Measurements from ENCODE around the gene KCNH5. TPM values are rescaled to one million over a fixed set of nuclear protein-coding genes. Genes with fewer than 3 reads are reported as not detected.

KCNH5 gene
- total RNA-seq, 1 donor from 2014 or later = under 0.01 TPM

- H3K9me3 ChIP-seq (ENCODE audit: control insufficient read depth in 3 of 3, low read length in 3 of 3) = no peaks in the 10 kb centered on the region
- no peaks in the 10 kb centered on the region for H3K27me3 ChIP-seq (ENCODE audit: control insufficient read depth in 3 of 3, insufficient read depth in 3 of 3, low read length in 3 of 3)
- H3K36me3 ChIP-seq (ENCODE audit: control insufficient read depth in 3 of 3, insufficient read depth in 3 of 3, low read length in 3 of 3) = no peaks in the 10 kb centered on the region
- no peak overlapping the region for H3K27ac ChIP-seq (ENCODE audit: low read depth, low read length)
- H3K4me3 ChIP-seq (ENCODE audit: low read length in 3 of 3) = no peak overlapping the region
- H3K9ac ChIP-seq (ENCODE audit: low read depth in 1 of 3, low read length in 3 of 3) = no peak overlapping the region
- no peaks in the 10 kb centered on the region for H3K4me1 ChIP-seq (ENCODE audit: control insufficient read depth in 3 of 3, insufficient read depth in 3 of 3, low read length in 3 of 3)
These were observed 348.8 kb downstream of the KCNH5 start for GRCh38 chr14:62696331-62696924.

GRCh38 chr14:62694075-62694474 lies 351.2 kb downstream of the KCNH5 start:
- Histone ChIP-seq H3K27me3 (ENCODE audit: control insufficient read depth in 3 of 3, insufficient read depth in 3 of 3, low read length in 3 of 3) (no peaks in the 10 kb centered on the region), H3K36me3 (ENCODE audit: control insufficient read depth in 3 of 3, insufficient read depth in 3 of 3, low read length in 3 of 3) (no peaks in the 10 kb centered on the region), H3K4me3 (ENCODE audit: low read length in 3 of 3) (no peak overlapping the region), H3K27ac (ENCODE audit: low read depth, low read length) (no peak overlapping the region), H3K9ac (ENCODE audit: low read depth in 1 of 3, low read length in 3 of 3) (no peak overlapping the region), H3K9me3 (ENCODE audit: control insufficient read depth in 3 of 3, low read length in 3 of 3) (no peaks in the 10 kb centered on the region), H3K4me1 (ENCODE audit: control insufficient read depth in 3 of 3, insufficient read depth in 3 of 3, low read length in 3 of 3) (no peaks in the 10 kb centered on the region)

GRCh38 chr14:62692490-62693106 lies 352.7 kb downstream of the KCNH5 start:
- no peaks in the 10 kb centered on the region for H3K36me3 ChIP-seq (ENCODE audit: control insufficient read depth in 3 of 3, insufficient read depth in 3 of 3, low read length in 3 of 3)
- H3K4me3 ChIP-seq (ENCODE audit: low read length in 3 of 3) = no peak overlapping the region
- no peaks in the 10 kb centered on the region for H3K9me3 ChIP-seq (ENCODE audit: control insufficient read depth in 3 of 3, low read length in 3 of 3)
- H3K27me3 ChIP-seq (ENCODE audit: control insufficient read depth in 3 of 3, insufficient read depth in 3 of 3, low read length in 3 of 3) = no peaks in the 10 kb centered on the region
- H3K4me1 ChIP-seq (ENCODE audit: control insufficient read depth in 3 of 3, insufficient read depth in 3 of 3, low read length in 3 of 3) = no peaks in the 10 kb centered on the region
- no peak overlapping the region for H3K9ac ChIP-seq (ENCODE audit: low read depth in 1 of 3, low read length in 3 of 3)
- H3K27ac ChIP-seq (ENCODE audit: low read depth, low read length) = peak overlapping the region; percentile 3

- no peaks in the 10 kb centered on the region for H3K9me3 ChIP-seq (ENCODE audit: control insufficient read depth in 3 of 3, low read length in 3 of 3)
- no peak overlapping the region for H3K9ac ChIP-seq (ENCODE audit: low read depth in 1 of 3, low read length in 3 of 3)
- H3K27me3 ChIP-seq (ENCODE audit: control insufficient read depth in 3 of 3, insufficient read depth in 3 of 3, low read length in 3 of 3) = no peaks in the 10 kb centered on the region
- H3K36me3 ChIP-seq (ENCODE audit: control insufficient read depth in 3 of 3, insufficient read depth in 3 of 3, low read length in 3 of 3) = no peaks in the 10 kb centered on the region
- H3K4me3 ChIP-seq (ENCODE audit: low read length in 3 of 3) = no peak overlapping the region
- H3K27ac ChIP-seq (ENCODE audit: low read depth, low read length) = peak overlapping the region; percentile 3
- H3K4me1 ChIP-seq (ENCODE audit: control insufficient read depth in 3 of 3, insufficient read depth in 3 of 3, low read length in 3 of 3) = no peaks in the 10 kb centered on the region
These were observed 353.4 kb downstream of the KCNH5 start for GRCh38 chr14:62691647-62692489.

- no peaks in the 10 kb centered on the region for H3K9me3 ChIP-seq (ENCODE audit: control insufficient read depth in 3 of 3, low read length in 3 of 3)
- H3K4me1 ChIP-seq (ENCODE audit: control insufficient read depth in 3 of 3, insufficient read depth in 3 of 3, low read length in 3 of 3) = no peaks in the 10 kb centered on the region
- H3K27me3 ChIP-seq (ENCODE audit: control insufficient read depth in 3 of 3, insufficient read depth in 3 of 3, low read length in 3 of 3) = no peaks in the 10 kb centered on the region
- no peaks in the 10 kb centered on the region for H3K36me3 ChIP-seq (ENCODE audit: control insufficient read depth in 3 of 3, insufficient read depth in 3 of 3, low read length in 3 of 3)
- no peak overlapping the region for H3K27ac ChIP-seq (ENCODE audit: low read depth, low read length)
- H3K9ac ChIP-seq (ENCODE audit: low read depth in 1 of 3, low read length in 3 of 3) = no peak overlapping the region
- H3K4me3 ChIP-seq (ENCODE audit: low read length in 3 of 3) = no peak overlapping the region
These were observed 355.5 kb downstream of the KCNH5 start for GRCh38 chr14:62689733-62690132.

- Histone ChIP-seq H3K27me3 (ENCODE audit: control insufficient read depth in 3 of 3, insufficient read depth in 3 of 3, low read length in 3 of 3) (no peaks in the 10 kb centered on the region), H3K36me3 (ENCODE audit: control insufficient read depth in 3 of 3, insufficient read depth in 3 of 3, low read length in 3 of 3) (no peaks in the 10 kb centered on the region)
These were observed 357.4 kb downstream of the KCNH5 start for GRCh38 chr14:62687818-62688217.

GRCh38 chr14:62684376-62684775 lies 360.9 kb downstream of the KCNH5 start:
- H3K27ac ChIP-seq (ENCODE audit: low read depth, low read length) = no peak overlapping the region
- no peaks in the 10 kb centered on the region for H3K27me3 ChIP-seq (ENCODE audit: control insufficient read depth in 3 of 3, insufficient read depth in 3 of 3, low read length in 3 of 3)
- no peaks in the 10 kb centered on the region for H3K36me3 ChIP-seq (ENCODE audit: control insufficient read depth in 3 of 3, insufficient read depth in 3 of 3, low read length in 3 of 3)
- H3K9ac ChIP-seq (ENCODE audit: low read depth in 1 of 3, low read length in 3 of 3) = no peak overlapping the region
- H3K4me3 ChIP-seq (ENCODE audit: low read length in 3 of 3) = no peak overlapping the region
- H3K4me1 ChIP-seq (ENCODE audit: control insufficient read depth in 3 of 3, insufficient read depth in 3 of 3, low read length in 3 of 3) = no peaks in the 10 kb centered on the region
- H3K9me3 ChIP-seq (ENCODE audit: control insufficient read depth in 3 of 3, low read length in 3 of 3) = no peaks in the 10 kb centered on the region

More at GRCh38 chr14:62687818-62688217, 357.4 kb downstream of the KCNH5 start:
- Histone ChIP-seq H3K4me3 (ENCODE audit: low read length in 3 of 3) (no peak overlapping the region), H3K4me1 (ENCODE audit: control insufficient read depth in 3 of 3, insufficient read depth in 3 of 3, low read length in 3 of 3) (no peaks in the 10 kb centered on the region), H3K9me3 (ENCODE audit: control insufficient read depth in 3 of 3, low read length in 3 of 3) (no peaks in the 10 kb centered on the region), H3K27ac (ENCODE audit: low read depth, low read length) (no peak overlapping the region), H3K9ac (ENCODE audit: low read depth in 1 of 3, low read length in 3 of 3) (no peak overlapping the region)

- Histone ChIP-seq H3K4me1 (ENCODE audit: control insufficient read depth in 3 of 3, insufficient read depth in 3 of 3, low read length in 3 of 3) (no peaks in the 10 kb centered on the region), H3K9ac (ENCODE audit: low read depth in 1 of 3, low read length in 3 of 3) (no peak overlapping the region), H3K36me3 (ENCODE audit: control insufficient read depth in 3 of 3, insufficient read depth in 3 of 3, low read length in 3 of 3) (no peaks in the 10 kb centered on the region), H3K27ac (ENCODE audit: low read depth, low read length) (no peak overlapping the region), H3K9me3 (ENCODE audit: control insufficient read depth in 3 of 3, low read length in 3 of 3) (no peaks in the 10 kb centered on the region), H3K27me3 (ENCODE audit: control insufficient read depth in 3 of 3, insufficient read depth in 3 of 3, low read length in 3 of 3) (no peaks in the 10 kb centered on the region), H3K4me3 (ENCODE audit: low read length in 3 of 3) (no peak overlapping the region)
These were observed 363.1 kb downstream of the KCNH5 start for GRCh38 chr14:62682208-62682607.

GRCh38 chr14:62674563-62675237 lies 370.6 kb downstream of the KCNH5 start:
- Histone ChIP-seq H3K9me3 (ENCODE audit: control insufficient read depth in 3 of 3, low read length in 3 of 3) (no peaks in the 10 kb centered on the region), H3K27ac (ENCODE audit: low read depth, low read length) (no peak overlapping the region), H3K27me3 (ENCODE audit: control insufficient read depth in 3 of 3, insufficient read depth in 3 of 3, low read length in 3 of 3) (no peaks in the 10 kb centered on the region)

More at GRCh38 chr14:62674563-62675237, 370.6 kb downstream of the KCNH5 start:
- Histone ChIP-seq H3K4me3 (ENCODE audit: low read length in 3 of 3) (no peak overlapping the region), H3K9ac (ENCODE audit: low read depth in 1 of 3, low read length in 3 of 3) (no peak overlapping the region), H3K36me3 (ENCODE audit: control insufficient read depth in 3 of 3, insufficient read depth in 3 of 3, low read length in 3 of 3) (no peaks in the 10 kb centered on the region), H3K4me1 (ENCODE audit: control insufficient read depth in 3 of 3, insufficient read depth in 3 of 3, low read length in 3 of 3) (peaks cover 0 to 6% (median 0%) of the 10 kb centered on the region in 3 donors)
